ENCODE data around the gene COL4A1. TPM values are rescaled to one million over a fixed set of nuclear protein-coding genes. Genes with fewer than 3 reads are reported as not detected.

The COL4A1 gene
- total RNA-seq, 2 donors from 2014 or later = 80.4 to 253 TPM

DNA sequence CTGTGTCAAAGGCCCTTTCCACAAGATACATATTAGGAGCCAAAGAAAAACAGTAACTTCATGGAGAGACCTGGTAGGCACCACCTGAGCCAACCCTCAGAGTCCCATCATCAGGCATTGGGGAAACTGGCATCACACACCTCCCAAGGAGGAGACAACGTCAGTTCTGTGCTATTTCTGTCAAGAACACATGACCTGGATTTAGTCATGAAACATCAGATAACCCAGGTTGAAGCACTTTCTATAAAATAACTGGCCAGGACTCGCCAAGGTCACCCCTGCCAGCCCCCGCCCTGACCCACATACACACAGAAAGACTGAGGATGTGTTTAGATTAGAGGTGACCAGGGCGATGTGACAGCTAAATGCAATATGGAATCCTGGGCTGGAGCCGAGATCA is 35.6 kb downstream of the COL4A1 start:
- WGBS, 2 donors = 50 to 64% methylated on average over 5 of the region's 5 CpGs
- H3K27ac ChIP-seq = no peak overlapping the region
- no peaks in the 10 kb centered on the region for H3K9me3 ChIP-seq
- DNase-seq (peak in 1 of 4 donors; percentile 1), ATAC-seq (no peak)
- intact Hi-C loops (cut with DNase I) = no loop called here
- no peaks in the 10 kb centered on the region for H3K36me3 ChIP-seq (replicated peaks in 1 of 2; ENCODE audit: insufficient read depth in 1 of 2, low read depth in 2 of 2)
- TF ChIP-seq CTCF (IDR thresholded peaks at IDR 0.05) = no peak
- no peak for TF ChIP-seq POLR2A (IDR thresholded peaks at IDR 0.05)
- H3K4me3 ChIP-seq = no peak overlapping the region
- no peaks in the 10 kb centered on the region for H3K27me3 ChIP-seq
- no peaks in the 10 kb centered on the region for H3K4me1 ChIP-seq

DNA sequence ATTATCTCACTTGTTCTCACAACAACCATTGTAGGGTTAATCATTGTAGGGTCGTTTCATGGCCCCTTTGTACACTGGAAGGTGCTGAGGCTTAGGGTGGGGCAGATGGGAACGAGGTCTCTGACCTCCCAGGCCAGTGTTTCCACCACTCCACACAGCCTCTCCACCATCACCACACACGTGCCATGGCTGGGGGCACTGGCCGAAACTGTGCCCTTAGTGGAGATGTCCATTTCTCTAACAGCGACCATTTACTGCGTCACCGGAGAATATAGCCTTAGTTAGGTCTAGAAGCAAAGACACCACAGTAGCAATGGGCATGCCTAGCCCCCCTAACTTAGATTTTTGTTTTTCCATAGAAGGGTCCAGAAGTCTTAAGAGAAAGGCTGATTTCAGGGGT is 36.5 kb downstream of the COL4A1 start:
- H3K4me3 ChIP-seq = no peak overlapping the region
- no peaks in the 10 kb centered on the region for H3K36me3 ChIP-seq (replicated peaks in 1 of 2; ENCODE audit: insufficient read depth in 1 of 2, low read depth in 2 of 2)
- ATAC-seq (no peak), DNase-seq (peak in 1 of 4 donors; percentile 2)
- H3K27me3 ChIP-seq = no peaks in the 10 kb centered on the region
- 71 to 72% methylated on average over 7 of the region's 7 CpGs for WGBS, 2 donors
- no peaks in the 10 kb centered on the region for H3K4me1 ChIP-seq
- intact Hi-C loops (cut with DNase I) = no loop called here
- no peak overlapping the region for H3K27ac ChIP-seq
- no peaks in the 10 kb centered on the region for H3K9me3 ChIP-seq
- TF ChIP-seq POLR2A (IDR thresholded peaks at IDR 0.05) (no peak), CTCF (IDR thresholded peaks at IDR 0.05) (no peak)

DNA sequence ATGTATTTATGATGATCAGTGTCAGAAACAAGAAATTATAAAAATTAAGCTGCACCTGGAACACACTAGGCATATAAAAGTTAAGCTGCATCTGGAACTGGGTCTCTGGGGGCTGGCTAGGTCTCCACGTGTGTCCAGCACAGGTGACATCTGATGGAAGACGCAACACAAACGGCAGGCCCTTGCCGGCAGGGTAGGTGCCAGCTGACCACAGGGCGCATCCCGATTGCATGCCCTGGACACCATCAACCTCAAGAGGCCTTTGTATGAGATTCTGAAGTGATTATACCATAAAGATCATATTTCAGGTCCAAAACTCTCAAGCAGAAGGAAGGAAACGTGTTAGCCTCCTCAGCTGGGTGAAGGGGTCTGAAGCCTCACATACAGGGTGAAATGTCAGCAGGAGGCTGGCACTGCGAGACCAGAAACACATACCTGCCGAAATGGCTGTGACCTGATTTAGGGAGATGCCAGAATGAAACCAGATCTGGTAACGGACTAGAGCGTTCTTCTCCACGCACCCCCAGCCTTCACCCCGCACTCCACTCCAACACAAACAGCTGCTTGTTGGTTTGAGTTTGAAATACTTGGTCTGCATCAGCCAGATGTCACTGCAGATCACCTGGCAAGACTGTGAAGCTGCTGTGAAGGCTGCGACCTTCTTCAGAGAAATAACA is 37.3 kb downstream of the COL4A1 start:
- Histone ChIP-seq H3K27ac (no peak overlapping the region), H3K4me3 (no peak overlapping the region), H3K9me3 (no peaks in the 10 kb centered on the region), H3K27me3 (no peaks in the 10 kb centered on the region), H3K36me3 (replicated peaks in 1 of 2; ENCODE audit: insufficient read depth in 1 of 2, low read depth in 2 of 2) (no peaks in the 10 kb centered on the region), H3K4me1 (no peaks in the 10 kb centered on the region)
- 77 to 79% methylated on average over 14 of the region's 14 CpGs for WGBS, 2 donors
- TF ChIP-seq CTCF (IDR thresholded peaks at IDR 0.05) (no peak), POLR2A (IDR thresholded peaks at IDR 0.05) (no peak)
- DNase-seq = peak in 1 of 4 donors; percentile 1
- no peak for ATAC-seq
- intact Hi-C loops (cut with DNase I) = no loop called here

GRCh38 chr13:110268576-110269185 is 38.3 kb downstream of the COL4A1 start:
- H3K4me3 ChIP-seq = no peak overlapping the region
- H3K27me3 ChIP-seq = no peaks in the 10 kb centered on the region
- WGBS, 2 donors = 68 to 77% methylated on average over 16 of the region's 16 CpGs
- TF ChIP-seq POLR2A (IDR thresholded peaks at IDR 0.05) (no peak), CTCF (IDR thresholded peaks at IDR 0.05) (no peak)
- H3K9me3 ChIP-seq = no peaks in the 10 kb centered on the region
- H3K4me1 ChIP-seq = no peaks in the 10 kb centered on the region
- DNase-seq (peak in 1 of 4 donors; percentile 12), ATAC-seq (no peak)
- intact Hi-C loops (cut with DNase I) = no loop called here
- H3K36me3 ChIP-seq (replicated peaks in 1 of 2; ENCODE audit: insufficient read depth in 1 of 2, low read depth in 2 of 2) = no peaks in the 10 kb centered on the region
- H3K27ac ChIP-seq = no peak overlapping the region

DNA sequence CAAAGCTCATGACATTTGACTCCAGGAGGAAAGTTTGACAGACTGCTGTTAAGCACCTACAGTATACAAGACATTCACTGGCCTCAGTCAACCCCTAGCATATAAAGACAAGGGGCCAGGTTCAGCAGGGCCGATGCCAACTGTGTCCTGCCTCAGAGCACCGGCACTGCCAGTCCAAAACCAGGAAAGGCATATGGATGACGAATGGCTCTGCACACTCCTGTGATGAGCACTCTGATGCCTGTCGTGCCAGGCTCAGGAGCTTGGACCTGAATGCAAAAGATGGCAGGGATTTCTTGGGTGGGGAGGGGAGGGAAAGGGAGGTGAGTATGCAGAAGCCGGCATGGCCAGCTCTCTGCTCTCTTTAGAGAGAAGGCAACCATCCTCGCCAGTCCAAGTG is 38.9 kb downstream of the COL4A1 start:
- 59 to 63% methylated on average over 6 of the region's 6 CpGs for WGBS, 2 donors
- no peaks in the 10 kb centered on the region for H3K36me3 ChIP-seq (replicated peaks in 1 of 2; ENCODE audit: insufficient read depth in 1 of 2, low read depth in 2 of 2)
- TF ChIP-seq CTCF (IDR thresholded peaks at IDR 0.05) (no peak), POLR2A (IDR thresholded peaks at IDR 0.05) (no peak)
- intact Hi-C loops (cut with DNase I) = no loop called here
- ATAC-seq (no peak), DNase-seq (peak in 1 of 4 donors; percentile 3)
- H3K27me3 ChIP-seq = no peaks in the 10 kb centered on the region
- H3K4me3 ChIP-seq = no peak overlapping the region
- H3K27ac ChIP-seq = no peak overlapping the region
- no peaks in the 10 kb centered on the region for H3K9me3 ChIP-seq
- peaks cover 3% of the 10 kb centered on the region for H3K4me1 ChIP-seq
